Measurements from ENCODE around the gene ARHGAP23. TPM values are rescaled to one million over a fixed set of nuclear protein-coding genes. Genes with fewer than 3 reads are reported as not detected.
A peak's percentile ranks its signal among the peaks of the same experiment; 100 is the strongest.

ARHGAP23 gene
- polyA plus RNA-seq, 3 donors, result 0.03 to 0.21 (median 0.09) TPM

- Mint-ChIP-seq H3K27me3 (ENCODE audit: low read depth in 3 of 3) (peaks cover 30 to 42% (median 38%) of the 10 kb centered on the region in 3 donors), H3K27ac (peak overlapping the region in 2 of 7 donors; percentile 31 to 60), H3K4me3 (peak overlapping the region in 1 of 2 donors; percentile 17), H3K9me3 (peaks cover 4 to 11% (median 6%) of the 10 kb centered on the region in 7 donors), H3K36me3 (peaks cover 10 to 11% of the 10 kb centered on the region in 2 donors), H3K4me1 (peaks cover 7% of the 10 kb centered on the region)
- H3K27ac ChIP-seq (ENCODE audit: low read depth in 1 of 2, low read length in 2 of 2), result no peak overlapping the region
- H3K4me2 ChIP-seq (replicated peaks; ENCODE audit: extremely low read depth, low read length, poor library complexity, severe bottlenecking), result no peak overlapping the region
- H3K27me3 ChIP-seq (ENCODE audit: control insufficient read depth in 2 of 2, insufficient read depth in 2 of 2, low read length in 2 of 2), result peaks cover 12 to 28% of the 10 kb centered on the region in 2 donors
- DNase-seq, result no peak
- H2AFZ ChIP-seq (ENCODE audit: insufficient read depth, low read depth, low read length, poor library complexity, severe bottlenecking), result no peak overlapping the region
- H4K20me1 ChIP-seq (ENCODE audit: insufficient read depth, low read length), result no peaks in the 10 kb centered on the region
- TF ChIP-seq CTCF (IDR thresholded peaks at IDR 0.05), result no peak
- WGBS (ENCODE audit: insufficient coverage), result 79% methylated on average over 2 of the region's 3 CpGs
- no peaks in the 10 kb centered on the region for H3K9me3 ChIP-seq (replicated peaks in 1 of 2; ENCODE audit: control insufficient read depth in 1 of 2, insufficient read depth in 1 of 2, low read length in 2 of 2)
- peaks cover 4 to 10% of the 10 kb centered on the region in 2 donors for H3K4me1 ChIP-seq (ENCODE audit: control insufficient read depth in 1 of 2, insufficient read depth in 2 of 2, low read length in 2 of 2)
- H3K4me3 ChIP-seq (replicated peaks in 1 of 3; ENCODE audit: low read depth in 2 of 3, low read length in 3 of 3), result no peak overlapping the region
- intact Hi-C loops (cut with micrococcal nuclease), result no loop called here
- no peak overlapping the region for H3K9ac ChIP-seq (ENCODE audit: insufficient read depth, low read length, poor library complexity, severe bottlenecking)
- H3K79me2 ChIP-seq (ENCODE audit: insufficient read depth, low read length), result no peaks in the 10 kb centered on the region
- no peaks in the 10 kb centered on the region for H3K36me3 ChIP-seq (replicated peaks in 1 of 2; ENCODE audit: control insufficient read depth in 1 of 2, insufficient read depth in 2 of 2, low read length in 2 of 2)
These were observed 79.8 kb downstream of the ARHGAP23 start for GRCh38 chr17:38507921-38508569.

GRCh38 chr17:38508570-38508950 is 80.3 kb downstream of the ARHGAP23 start:
- peaks cover 7% of the 10 kb centered on the region for H3K4me1 Mint-ChIP-seq
- Histone ChIP-seq H3K4me3 (replicated peaks in 1 of 3; ENCODE audit: low read depth in 2 of 3, low read length in 3 of 3) (no peak overlapping the region), H3K9me3 (replicated peaks in 1 of 2; ENCODE audit: control insufficient read depth in 1 of 2, insufficient read depth in 1 of 2, low read length in 2 of 2) (no peaks in the 10 kb centered on the region), H3K9ac (ENCODE audit: insufficient read depth, low read length, poor library complexity, severe bottlenecking) (no peak overlapping the region), H3K4me2 (replicated peaks; ENCODE audit: extremely low read depth, low read length, poor library complexity, severe bottlenecking) (no peak overlapping the region), H3K27ac (ENCODE audit: low read depth in 1 of 2, low read length in 2 of 2) (no peak overlapping the region), H2AFZ (ENCODE audit: insufficient read depth, low read depth, low read length, poor library complexity, severe bottlenecking) (no peak overlapping the region), H3K27me3 (ENCODE audit: control insufficient read depth in 2 of 2, insufficient read depth in 2 of 2, low read length in 2 of 2) (peaks cover 12 to 28% of the 10 kb centered on the region in 2 donors), H3K4me1 (ENCODE audit: control insufficient read depth in 1 of 2, insufficient read depth in 2 of 2, low read length in 2 of 2) (peaks cover 4 to 10% of the 10 kb centered on the region in 2 donors), H4K20me1 (ENCODE audit: insufficient read depth, low read length) (no peaks in the 10 kb centered on the region), H3K79me2 (ENCODE audit: insufficient read depth, low read length) (no peaks in the 10 kb centered on the region), H3K36me3 (replicated peaks in 1 of 2; ENCODE audit: control insufficient read depth in 1 of 2, insufficient read depth in 2 of 2, low read length in 2 of 2) (no peaks in the 10 kb centered on the region)
- H3K27me3 Mint-ChIP-seq (ENCODE audit: low read depth in 3 of 3), result peaks cover 33 to 43% (median 41%) of the 10 kb centered on the region in 3 donors
- 94% methylated on average over 6 of the region's 6 CpGs for WGBS (ENCODE audit: insufficient coverage)
- H3K9me3 Mint-ChIP-seq, result peaks cover 4 to 11% (median 6%) of the 10 kb centered on the region in 7 donors
- TF ChIP-seq CTCF (IDR thresholded peaks at IDR 0.05), result no peak
- peak overlapping the region in 1 of 2 donors; percentile 93 for H3K4me3 Mint-ChIP-seq
- intact Hi-C loops (cut with micrococcal nuclease), result no loop called here
- H3K27ac Mint-ChIP-seq, result no peak overlapping the region
- peaks cover 10 to 11% of the 10 kb centered on the region in 2 donors for H3K36me3 Mint-ChIP-seq
- DNase-seq, result no peak
